ENCODE measurements around the gene CASTOR1. TPM values are rescaled to one million over a fixed set of nuclear protein-coding genes. Genes with fewer than 3 reads are reported as not detected.

CASTOR1 gene
- total RNA-seq, 2 experiments from 2014 or later = 4.5 to 9.1 TPM

- Histone ChIP-seq H3K9me2 (ENCODE audit: insufficient read depth, low read length) (no peaks in the 10 kb centered on the region), H3K4me2 (ENCODE audit: low read length) (peak overlapping the region; percentile 57), H3K27ac (ENCODE audit: low read depth, low read length, poor library complexity, severe bottlenecking) (peak overlapping the region; percentile 47), H3K4me3 (ENCODE audit: low read depth, low read length, poor library complexity, severe bottlenecking) (peak overlapping the region; percentile 4), H2AFZ (ENCODE audit: low read length) (no peak overlapping the region), H3K4me1 (ENCODE audit: insufficient read depth, low read length, poor library complexity, severe bottlenecking) (peaks cover 82% of the 10 kb centered on the region), H4K20me1 (ENCODE audit: insufficient read depth, low read length) (no peaks in the 10 kb centered on the region), H3K79me2 (ENCODE audit: insufficient read depth, low read depth, low read length) (peaks cover 5% of the 10 kb centered on the region; the same call in 1 of the 2 replicates), H3K36me3 (ENCODE audit: insufficient read depth, low read length) (peaks cover under 1% of the 10 kb centered on the region; the same call in 1 of the 2 replicates), H3K9me3 (ENCODE audit: low read length) (no peaks in the 10 kb centered on the region)
- TF ChIP-seq EZH2phosphoT487 (IDR thresholded peaks at IDR 0.05; ENCODE audit: borderline replicate concordance, low read depth, low read length) (no peak), CTCF (conservative IDR thresholded peaks at IDR 0.05; ENCODE audit: low read length) (no peak)
- intact Hi-C loops (cut with micrococcal nuclease; ENCODE audit: unreplicated experiment) = loop anchor here (5.0 kb wide), 1 partner anchor 936 kb away; no protein-coding TSS in a partner anchor
- no TSS peak for BruUV-seq (replicated peaks)
- CTCF ChIA-PET (ENCODE audit: unreplicated experiment) = no interaction called here
- peak; percentile 87 for DNase-seq (ENCODE audit: low spot score)
- POLR2A ChIA-PET = interaction anchor here (3.0 kb wide), 1 partner anchor 19 kb away, joined by 14 read pairs; the partner anchor contains the start of gene TBC1D10A
These were observed 19.4 kb upstream of the CASTOR1 start for GRCh38 chr22:30308518-30309230.

GRCh38 chr22:30308093-30308492, 18.8 kb upstream of the CASTOR1 start:
- intact Hi-C loops (cut with micrococcal nuclease; ENCODE audit: unreplicated experiment) = loop anchor here (5.0 kb wide), 1 partner anchor 936 kb away; no protein-coding TSS in a partner anchor
- H3K9me2 ChIP-seq (ENCODE audit: insufficient read depth, low read length) = no peaks in the 10 kb centered on the region
- H3K36me3 ChIP-seq (ENCODE audit: insufficient read depth, low read length) = peaks cover 6% of the 10 kb centered on the region; the same call in 1 of the 2 replicates
- DNase-seq (ENCODE audit: low spot score) = no peak
- no peak for TF ChIP-seq CTCF (conservative IDR thresholded peaks at IDR 0.05; ENCODE audit: low read length)
- TF ChIP-seq EZH2phosphoT487 (IDR thresholded peaks at IDR 0.05; ENCODE audit: borderline replicate concordance, low read depth, low read length) = no peak
- H3K4me3 ChIP-seq (ENCODE audit: low read depth, low read length, poor library complexity, severe bottlenecking) = peak overlapping the region; percentile 4
- H3K4me2 ChIP-seq (ENCODE audit: low read length) = peak overlapping the region; percentile 57
- peaks cover 5% of the 10 kb centered on the region; the same call in 1 of the 2 replicates for H3K79me2 ChIP-seq (ENCODE audit: insufficient read depth, low read depth, low read length)
- CTCF ChIA-PET (ENCODE audit: unreplicated experiment) = no interaction called here
- no peak overlapping the region for H2AFZ ChIP-seq (ENCODE audit: low read length)
- POLR2A ChIA-PET = interaction anchor here (3.0 kb wide), 1 partner anchor 19 kb away, joined by 14 read pairs; the partner anchor contains the start of gene TBC1D10A
- BruUV-seq (replicated peaks) = no TSS peak
- peaks cover 87% of the 10 kb centered on the region for H3K4me1 ChIP-seq (ENCODE audit: insufficient read depth, low read length, poor library complexity, severe bottlenecking)
- no peaks in the 10 kb centered on the region for H3K9me3 ChIP-seq (ENCODE audit: low read length)
- H3K27ac ChIP-seq (ENCODE audit: low read depth, low read length, poor library complexity, severe bottlenecking) = peak overlapping the region; percentile 47
- H4K20me1 ChIP-seq (ENCODE audit: insufficient read depth, low read length) = no peaks in the 10 kb centered on the region

Data from OCI-LY7 (cell line).